Activated CD4-positive, alpha-beta T cell treated with anti-CD3 and anti-CD28 coated beads, Interleukin-2, amount 50 U/mL, for 48 hours (primary cell): Measurements from ENCODE around the gene NRARP.

Source experiments
- DNase-seq, 2 experiments: peaks; one replicate each; pipeline ENCODE4 v3.0.0-alpha.2; 2020

NRARP gene

GRCh38 chr9:137255448-137256114 lies 46.5 kb downstream of the NRARP start:
- no peak for DNase-seq

- peak; percentile 96 to 97 for DNase-seq
Observed at GRCh38 chr9:137254624-137255447, 47.2 kb downstream of the NRARP start, which contains the start of gene NELFB. TSS of gene NELFB (plus strand) at chr9:137255327.

- no peak for DNase-seq
Observed at GRCh38 chr9:137253717-137254623, 48.1 kb downstream of the NRARP start.

- no peak for DNase-seq
Observed at GRCh38 chr9:137252555-137253506, 49.2 kb downstream of the NRARP start.

GRCh38 chr9:137251490-137252268 lies 50.4 kb downstream of the NRARP start:
- DNase-seq: no peak

GRCh38 chr9:137251194-137251461 lies 50.9 kb downstream of the NRARP start, which contains the start of gene STPG3:
TSS of gene STPG3 (plus strand) at chr9:137251286. CDS start at chr9:137251287, 1 bp downstream.
- no peak for DNase-seq

GRCh38 chr9:137250329-137251193 lies 51.5 kb downstream of the NRARP start:
- no peak for DNase-seq
